PFSK-1 (cell line): ENCODE data around the gene MLN.

ENCODE experiments used
- POLR2AphosphoS5 ChIP-seq: IDR thresholded peaks from 2 replicates; pipeline ENCODE4 v1.6.1; 2012; ENCODE audit warnings: low read depth, mild to moderate bottlenecking, control low read depth, low read length, moderate library complexity
- SIN3A ChIP-seq: IDR thresholded peaks from 2 replicates; pipeline ENCODE4 v1.6.1; 2012; ENCODE audit warnings: mild to moderate bottlenecking, low read length, moderate library complexity, borderline replicate concordance; ENCODE audit not compliant: insufficient read depth
- TAF1 ChIP-seq: IDR thresholded peaks from 2 replicates; pipeline ENCODE4 v1.6.1; 2012; ENCODE audit warnings: low read length, control low read depth, borderline replicate concordance; ENCODE audit not compliant: insufficient read depth
- TF ChIP-seq, protein P1 (sequence below), 2 experiments: IDR thresholded peaks; 2 replicates each; pipeline versions ENCODE4 v1.6.1 to v1.8.0; 2011 to 2012; ENCODE audit warnings: low read depth in 2 of 2, low read length in 2 of 2, control low read depth in 1 of 2, inconsistent platforms in 1 of 2, mild to moderate bottlenecking in 1 of 2, moderate library complexity in 1 of 2; ENCODE audit not compliant: insufficient read depth in 1 of 2

DNA sequence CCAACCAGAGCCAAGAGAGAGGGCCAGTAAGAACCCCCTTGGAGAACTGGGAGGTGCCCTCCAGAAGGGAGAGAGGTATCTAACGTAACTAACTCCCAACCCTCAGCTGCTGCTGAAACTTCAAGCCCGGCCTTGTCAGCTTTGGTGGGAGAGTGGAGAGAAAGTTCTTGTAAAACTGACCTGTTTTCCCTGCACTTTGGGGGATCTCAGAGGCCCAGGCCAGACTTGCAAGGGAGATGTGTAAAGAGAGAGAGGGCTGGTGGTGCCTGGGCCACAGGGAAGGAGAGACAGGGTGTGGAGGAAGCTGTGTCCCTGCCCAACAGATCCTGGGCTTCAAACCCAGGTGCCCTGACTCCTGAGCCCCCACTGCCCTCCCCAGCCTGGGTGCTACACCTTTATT lies 39.8 kb downstream of the MLN start:
- TF ChIP-seq POLR2AphosphoS5, result no peak
- TF ChIP-seq, protein P1, sequence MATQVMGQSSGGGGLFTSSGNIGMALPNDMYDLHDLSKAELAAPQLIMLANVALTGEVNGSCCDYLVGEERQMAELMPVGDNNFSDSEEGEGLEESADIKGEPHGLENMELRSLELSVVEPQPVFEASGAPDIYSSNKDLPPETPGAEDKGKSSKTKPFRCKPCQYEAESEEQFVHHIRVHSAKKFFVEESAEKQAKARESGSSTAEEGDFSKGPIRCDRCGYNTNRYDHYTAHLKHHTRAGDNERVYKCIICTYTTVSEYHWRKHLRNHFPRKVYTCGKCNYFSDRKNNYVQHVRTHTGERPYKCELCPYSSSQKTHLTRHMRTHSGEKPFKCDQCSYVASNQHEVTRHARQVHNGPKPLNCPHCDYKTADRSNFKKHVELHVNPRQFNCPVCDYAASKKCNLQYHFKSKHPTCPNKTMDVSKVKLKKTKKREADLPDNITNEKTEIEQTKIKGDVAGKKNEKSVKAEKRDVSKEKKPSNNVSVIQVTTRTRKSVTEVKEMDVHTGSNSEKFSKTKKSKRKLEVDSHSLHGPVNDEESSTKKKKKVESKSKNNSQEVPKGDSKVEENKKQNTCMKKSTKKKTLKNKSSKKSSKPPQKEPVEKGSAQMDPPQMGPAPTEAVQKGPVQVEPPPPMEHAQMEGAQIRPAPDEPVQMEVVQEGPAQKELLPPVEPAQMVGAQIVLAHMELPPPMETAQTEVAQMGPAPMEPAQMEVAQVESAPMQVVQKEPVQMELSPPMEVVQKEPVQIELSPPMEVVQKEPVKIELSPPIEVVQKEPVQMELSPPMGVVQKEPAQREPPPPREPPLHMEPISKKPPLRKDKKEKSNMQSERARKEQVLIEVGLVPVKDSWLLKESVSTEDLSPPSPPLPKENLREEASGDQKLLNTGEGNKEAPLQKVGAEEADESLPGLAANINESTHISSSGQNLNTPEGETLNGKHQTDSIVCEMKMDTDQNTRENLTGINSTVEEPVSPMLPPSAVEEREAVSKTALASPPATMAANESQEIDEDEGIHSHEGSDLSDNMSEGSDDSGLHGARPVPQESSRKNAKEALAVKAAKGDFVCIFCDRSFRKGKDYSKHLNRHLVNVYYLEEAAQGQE (IDR thresholded peaks at IDR 0.05; ENCODE audit: insufficient read depth in 1 of 2, low read depth in 2 of 2, low read length in 2 of 2), result no peak
- TF ChIP-seq TAF1, result no peak
- TF ChIP-seq SIN3A, result no peak
